ENCODE data around the gene CERK. TPM values are rescaled to one million over a fixed set of nuclear protein-coding genes. Genes with fewer than 3 reads are reported as not detected.
A peak's percentile ranks its signal among the peaks of the same experiment; 100 is the strongest.

The CERK gene
- total and polyA plus RNA-seq, 2 of the 13 experiments (the other 11 are each of a cell fraction or from before 2014, with no cell fraction given): 40.3 to 41.9 TPM

DNA sequence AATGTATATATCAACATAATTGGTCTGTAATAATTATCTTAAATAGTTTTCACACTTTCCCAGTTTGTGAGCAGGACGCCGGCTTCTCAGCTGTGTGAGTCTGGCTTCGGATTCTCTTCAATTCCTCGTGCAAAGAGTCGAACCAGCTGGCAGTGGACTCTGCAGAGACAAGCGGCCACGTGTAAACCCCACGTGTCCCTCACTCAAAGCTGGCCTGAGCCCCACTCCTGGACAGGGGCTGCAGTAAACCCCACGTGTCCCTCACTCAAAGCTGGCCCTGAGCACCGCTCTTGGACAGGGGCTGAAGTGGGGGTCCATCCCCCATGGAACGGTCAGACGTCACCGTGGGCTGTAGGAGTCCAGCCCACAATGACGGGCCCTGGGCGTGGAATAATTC lies 51.0 kb downstream of the CERK start (continued):
- TF ChIP-seq TEF (CRISPR knock-in tag; IDR thresholded peaks at IDR 0.05): no peak
- no peak for TF ChIP-seq ATRX (CRISPR knock-in tag; IDR thresholded peaks at IDR 0.05; ENCODE audit: borderline replicate concordance)
- no peak for TF ChIP-seq ZKSCAN8 (CRISPR knock-in tag; IDR thresholded peaks at IDR 0.05; ENCODE audit: borderline replicate concordance)
- TF ChIP-seq XBP1 (CRISPR knock-in tag; IDR thresholded peaks at IDR 0.05): no peak
- TF ChIP-seq ZNF567 (CRISPR knock-in tag; IDR thresholded peaks at IDR 0.05; ENCODE audit: borderline replicate concordance): no peak
- TF ChIP-seq, protein P1, sequence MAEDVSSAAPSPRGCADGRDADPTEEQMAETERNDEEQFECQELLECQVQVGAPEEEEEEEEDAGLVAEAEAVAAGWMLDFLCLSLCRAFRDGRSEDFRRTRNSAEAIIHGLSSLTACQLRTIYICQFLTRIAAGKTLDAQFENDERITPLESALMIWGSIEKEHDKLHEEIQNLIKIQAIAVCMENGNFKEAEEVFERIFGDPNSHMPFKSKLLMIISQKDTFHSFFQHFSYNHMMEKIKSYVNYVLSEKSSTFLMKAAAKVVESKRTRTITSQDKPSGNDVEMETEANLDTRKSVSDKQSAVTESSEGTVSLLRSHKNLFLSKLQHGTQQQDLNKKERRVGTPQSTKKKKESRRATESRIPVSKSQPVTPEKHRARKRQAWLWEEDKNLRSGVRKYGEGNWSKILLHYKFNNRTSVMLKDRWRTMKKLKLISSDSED (CRISPR knock-in tag; IDR thresholded peaks at IDR 0.05): no peak
- TF ChIP-seq KMT2A (CRISPR knock-in tag; IDR thresholded peaks at IDR 0.05): no peak
- no peak for TF ChIP-seq SRSF9 (IDR thresholded peaks at IDR 0.05; ENCODE audit: borderline replicate concordance, insufficient read depth, low read depth, low read length, poor library complexity, severe bottlenecking)

DNA sequence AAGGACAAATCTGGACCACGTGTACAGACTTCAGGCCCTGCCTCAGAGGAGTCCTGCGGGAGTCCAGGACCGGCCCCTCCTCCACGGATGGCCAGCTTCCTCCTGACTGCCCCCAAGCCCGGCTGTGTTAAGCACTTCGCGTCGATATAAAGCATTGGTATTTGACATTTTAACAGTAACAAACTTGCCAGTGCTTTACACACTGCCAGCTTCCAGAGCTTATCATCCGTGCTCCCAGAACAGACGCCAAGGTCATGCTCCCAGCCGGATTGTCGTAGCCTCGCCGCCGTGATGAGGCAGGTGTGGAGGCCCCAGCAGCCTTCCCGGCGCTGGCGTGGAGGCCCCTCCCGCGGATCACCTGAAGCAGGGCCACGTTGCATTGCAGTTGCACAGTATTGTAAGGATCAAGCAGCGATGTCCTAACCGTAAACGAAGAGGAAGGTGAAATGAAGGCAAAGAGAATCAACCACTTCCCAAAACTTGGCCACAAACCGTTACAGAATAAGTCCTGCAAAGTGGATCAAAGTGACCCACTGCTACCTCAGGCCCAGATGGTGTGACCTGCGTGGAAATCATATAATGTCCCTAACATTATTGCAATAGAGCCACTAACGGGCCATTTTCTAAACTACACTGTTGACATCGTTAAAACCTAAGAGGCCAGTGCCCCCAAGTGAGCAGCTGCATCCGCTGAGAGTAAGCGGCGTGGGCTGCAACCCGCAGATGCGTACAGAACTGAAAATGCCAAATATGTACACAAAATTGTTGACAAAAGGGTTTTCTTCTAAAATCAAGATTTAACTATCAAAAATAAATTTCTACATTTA lies 51.6 kb downstream of the CERK start:
- Histone ChIP-seq H3K27me3 (ENCODE audit: control insufficient read depth in 1 of 2, insufficient read depth in 2 of 2, low read length in 2 of 2) (no peaks in the 10 kb centered on the region), H3K4me2 (ENCODE audit: low read depth, low read length) (no peak overlapping the region), H3K4me3 (replicated peaks in 1 of 3; ENCODE audit: insufficient read depth in 1 of 3, low read depth in 2 of 3, low read length in 3 of 3) (no peak overlapping the region), H4K20me1 (ENCODE audit: insufficient read depth, low read length) (0 out of 2 replicates have a peak, but pooled peaks cover 3% of the 10 kb centered on the region), H3K9ac (ENCODE audit: insufficient read depth, low read depth, low read length) (no peak overlapping the region), H3K27ac (ENCODE audit: extremely low read length, insufficient read depth, low read length) (no peak overlapping the region), H3K36me3 (replicated peaks in 1 of 2; ENCODE audit: control insufficient read depth in 1 of 2, insufficient read depth in 2 of 2, low read length in 2 of 2) (peaks cover 10 to 42% of the 10 kb centered on the region in 2 experiments; a peak in 4 of 5 replicates), H3K9me3 (ENCODE audit: low read length) (no peaks in the 10 kb centered on the region), H3K4me1 (ENCODE audit: insufficient read depth, low read length) (no peaks in the 10 kb centered on the region), H3K79me2 (ENCODE audit: insufficient read depth, low read length) (no peaks in the 10 kb centered on the region), H2AFZ (ENCODE audit: low read length) (no peak overlapping the region)
- WGBS (ENCODE audit: low lambda C conversion rate): 93% methylated on average over 33 of the region's 33 CpGs
- no peak for DNase-seq (ENCODE audit: low spot score)
- TF ChIP-seq FLYWCH1 (CRISPR knock-in tag; IDR thresholded peaks at IDR 0.05) (no peak), RBM22 (optimal IDR thresholded peaks at IDR 0.05; ENCODE audit: low read length) (peak; percentile 12)
- ATAC-seq: no peak
- intact Hi-C loops (cut with micrococcal nuclease; ENCODE audit: unreplicated experiment) (no loop called here), in situ Hi-C loops (cut with HindIII; ENCODE audit: extremely low pct_ligation_motif_present, low pct_unique_long_range_greater_than_20kb) (no loop called here)
- FAIRE-seq: no peak
- BruUV-seq (replicated peaks): no TSS peak
- ChIA-PET POLR2A (interaction anchor here (0.6 kb wide), 1 partner anchor 124 kb away, joined by 3 read pairs; no protein-coding TSS in a partner anchor), CTCF (ENCODE audit: low intra/inter-chr PET ratio, low total read pairs) (no interaction called here)

All from HepG2 (cell line).